H1 (cell line): ENCODE data around the gene HLA-DQA1. TPM values are rescaled to one million over a fixed set of nuclear protein-coding genes. Genes with fewer than 3 reads are reported as not detected.

Source experiments
- CTCF ChIA-PET: fragments of 300-600 bp; sonication (Branson Sonifier 250); formaldehyde crosslinking; loops from one replicate; lab custom pipeline; 2021; ENCODE audit not compliant: partially characterized antibody; lab: Charles Lee
- POLR2A ChIA-PET: fragments of 300-600 bp; sonication (Branson Sonifier 250); formaldehyde crosslinking; loops from one replicate; lab custom pipeline; 2021; ENCODE audit warnings: inconsistent platforms; ENCODE audit not compliant: partially characterized antibody; lab: Charles Lee
- DNase-seq, 2 experiments: peaks; one replicate each; pipeline versions ENCODE4 v3.0.0 to v3.0.0-alpha.2; 2010 to 2022; ENCODE audit warnings: low spot score in 2 of 2, low read depth in 1 of 2, mixed read lengths in 1 of 2
- FAIRE-seq: peaks from 2 replicates; lab custom pipeline; 2011; peaks lifted over from hg19 to GRCh38; lab: Jason Lieb, UNC
- H2AFZ ChIP-seq: 2 replicates; pipeline ENCODE4 v1.8.1; 2012; ENCODE audit warnings: low read length, inconsistent platforms
- H2AK5ac ChIP-seq: 2 replicates; pipeline ENCODE4 v1.6.1; 2013; ENCODE audit warnings: low read depth, low read length
- H2BK120ac ChIP-seq: replicated peaks from 2 replicates; pipeline ENCODE3; 2013; ENCODE audit warnings: low read depth, low read length, inconsistent platforms
- H2BK12ac ChIP-seq: 2 replicates; pipeline ENCODE4 v1.6.1; 2013; ENCODE audit warnings: low read depth, low read length
- H2BK15ac ChIP-seq: 2 replicates; pipeline ENCODE4 v1.6.1; 2013; ENCODE audit warnings: low read length
- H2BK20ac ChIP-seq: 2 replicates; pipeline ENCODE4 v1.6.1; 2013; ENCODE audit warnings: low read length
- H2BK5ac ChIP-seq: 2 replicates; pipeline ENCODE4 v1.6.1; 2013; ENCODE audit warnings: low read depth, low read length
- H3K14ac ChIP-seq: 2 replicates; pipeline ENCODE4 v1.6.1; 2013; ENCODE audit warnings: inconsistent platforms; ENCODE audit not compliant: insufficient read length
- H3K18ac ChIP-seq: 2 replicates; pipeline ENCODE4 v1.6.1; 2013; ENCODE audit warnings: low read length; ENCODE audit errors: extremely low read depth
- H3K23ac ChIP-seq: 2 replicates; pipeline ENCODE4 v1.6.1; 2013; ENCODE audit warnings: inconsistent platforms; ENCODE audit not compliant: insufficient read length
- H3K23me2 ChIP-seq: 2 replicates; pipeline ENCODE4 v1.6.1; 2013; ENCODE audit warnings: low read depth, low read length
- H3K27ac ChIP-seq: 2 replicates; pipeline ENCODE4 v1.6.1; 2011; ENCODE audit warnings: low read depth, low read length, inconsistent platforms
- H3K27me3 ChIP-seq, 4 experiments: replicated peaks in 1 of 4; 1 replicate in 1 of 4; 2 replicates in 3 of 4; pipeline versions ENCODE4 v1.6.1 to v1.8.1; 2011 to 2013; ENCODE audit warnings: low read length in 3 of 4, mild to moderate bottlenecking in 3 of 4, inconsistent platforms in 2 of 4, mixed read lengths in 2 of 4, moderate library complexity in 1 of 4; ENCODE audit not compliant: control insufficient read depth in 3 of 4, insufficient read depth in 3 of 4; ENCODE audit errors: extremely low read depth in 1 of 4
- H3K36me3 ChIP-seq, 4 experiments: 2 replicates each; pipeline versions ENCODE4 v1.6.1 to v1.8.1; 2011 to 2013; ENCODE audit warnings: mild to moderate bottlenecking in 4 of 4, low read length in 3 of 4, moderate library complexity in 2 of 4, control low read depth in 1 of 4, inconsistent platforms in 1 of 4; ENCODE audit not compliant: insufficient read depth in 4 of 4, control insufficient read depth in 2 of 4
- H3K4ac ChIP-seq: replicated peaks from 2 replicates; pipeline ENCODE3; 2013; ENCODE audit warnings: low read length, low read depth, mixed read lengths, inconsistent platforms; ENCODE audit not compliant: insufficient read length
- H3K4me1 ChIP-seq, 4 experiments: replicated peaks in 1 of 4; 1 replicate in 1 of 4; 2 replicates in 3 of 4; pipeline versions ENCODE4 v1.6.1 to v1.8.1; 2011 to 2013; ENCODE audit warnings: low read length in 3 of 4, inconsistent platforms in 2 of 4, mixed read lengths in 1 of 4; ENCODE audit not compliant: insufficient read depth in 4 of 4, control insufficient read depth in 3 of 4
- H3K4me2 ChIP-seq, 2 experiments: 2 replicates each; pipeline versions ENCODE4 v1.6.1 to v1.8.1; 2011 to 2013; ENCODE audit warnings: low read depth in 2 of 2, low read length in 2 of 2, control low read depth in 1 of 2, inconsistent platforms in 1 of 2, mild to moderate bottlenecking in 1 of 2; ENCODE audit not compliant: insufficient read depth in 1 of 2
- H3K4me3 ChIP-seq, 4 experiments: fragments of 200-600, 300-600 bp in 1 of 4; sonication (generic), shearing (Covaris generic), sonication (Bioruptor Twin) in 1 of 4; 2 replicates each; pipeline versions ENCODE4 v1.5.1 to v1.8.1; 2011 to 2016; ENCODE audit warnings: low read length in 4 of 4, low read depth in 3 of 4, control low read depth in 2 of 4, inconsistent platforms in 2 of 4, mild to moderate bottlenecking in 2 of 4, mixed read lengths in 1 of 4, moderate library complexity in 1 of 4; ENCODE audit not compliant: insufficient read depth in 2 of 4; ENCODE audit errors: extremely low read depth in 1 of 4
- H3K56ac ChIP-seq: replicated peaks from 2 replicates; pipeline ENCODE3; 2013; ENCODE audit warnings: low read depth, mild to moderate bottlenecking, mixed read lengths, low read length, inconsistent platforms; ENCODE audit not compliant: insufficient read length
- H3K79me1 ChIP-seq: 2 replicates; pipeline ENCODE4 v1.6.1; 2013; ENCODE audit warnings: low read depth, low read length, control low read depth
- H3K79me2 ChIP-seq, 2 experiments: 2 replicates each; pipeline versions ENCODE4 v1.6.1 to v1.8.1; 2012 to 2013; ENCODE audit warnings: low read length in 2 of 2, mild to moderate bottlenecking in 2 of 2, inconsistent platforms in 1 of 2; ENCODE audit not compliant: insufficient read depth in 2 of 2, control insufficient read depth in 1 of 2
- H3K9ac ChIP-seq, 4 experiments: replicated peaks in 1 of 4; 1 replicate in 1 of 4; 2 replicates in 3 of 4; pipeline versions ENCODE4 v1.6.1 to v1.8.1; 2011 to 2013; ENCODE audit warnings: low read depth in 3 of 4, low read length in 3 of 4, control low read depth in 2 of 4, mild to moderate bottlenecking in 2 of 4, moderate library complexity in 2 of 4, inconsistent platforms in 1 of 4; ENCODE audit errors: extremely low read depth in 1 of 4
- H3K9me3 ChIP-seq, 2 experiments: 2 replicates each; pipeline versions ENCODE4 v1.6.1 to v1.8.1; 2012 to 2013; ENCODE audit warnings: mild to moderate bottlenecking in 2 of 2, moderate library complexity in 2 of 2, control low read depth in 1 of 2, inconsistent platforms in 1 of 2, low read depth in 1 of 2, low read length in 1 of 2, mixed read lengths in 1 of 2; ENCODE audit not compliant: insufficient read depth in 2 of 2
- H4K20me1 ChIP-seq, 2 experiments: replicated peaks in 1 of 2; 2 replicates each; pipeline versions ENCODE3 to v1.8.1; 2011 to 2013; ENCODE audit warnings: inconsistent platforms in 2 of 2, low read length in 2 of 2, mild to moderate bottlenecking in 1 of 2; ENCODE audit not compliant: insufficient read depth in 2 of 2, control insufficient read depth in 1 of 2
- H4K5ac ChIP-seq: 2 replicates; pipeline ENCODE4 v1.6.1; 2013; ENCODE audit warnings: low read length, low read depth, mixed read lengths, inconsistent platforms; ENCODE audit not compliant: insufficient read length
- H4K8ac ChIP-seq: 2 replicates; pipeline ENCODE4 v1.8.0; 2013; ENCODE audit warnings: mild to moderate bottlenecking, moderate library complexity, low read length, inconsistent platforms; ENCODE audit not compliant: insufficient read depth; ENCODE audit errors: extremely low read depth
- H4K91ac ChIP-seq: replicated peaks from 2 replicates; pipeline ENCODE3; 2013; ENCODE audit warnings: low read length, mixed read lengths, inconsistent platforms; ENCODE audit not compliant: insufficient read length
- CBX8 ChIP-seq: fragments of 300-800, 300-1000 bp; sonication (generic); IDR thresholded peaks from 2 replicates; pipeline ENCODE4 v1.7.1; 2016; ENCODE audit warnings: low read depth, low read length, borderline replicate concordance
- CEBPB ChIP-seq: IDR thresholded peaks from 2 replicates; pipeline ENCODE4 v1.6.1; 2012; ENCODE audit warnings: low read depth, low read length
- NANOG ChIP-seq: IDR thresholded peaks from 2 replicates; pipeline ENCODE4 v1.6.1; 2011; ENCODE audit warnings: low read length, low read depth, mild to moderate bottlenecking, inconsistent platforms; ENCODE audit not compliant: insufficient read depth, poor library complexity, severe bottlenecking
- POLR2A ChIP-seq, 2 experiments: IDR thresholded peaks; 1 replicate in 1 of 2; 2 replicates in 1 of 2; pipeline ENCODE4 v1.6.1; 2011; ENCODE audit warnings: low read depth in 2 of 2, low read length in 2 of 2, mild to moderate bottlenecking in 2 of 2; ENCODE audit errors: control extremely low read depth in 1 of 2
- SP4 ChIP-seq: IDR thresholded peaks from 2 replicates; pipeline ENCODE4 v1.6.1; 2012; ENCODE audit warnings: low read length, inconsistent platforms
- TAF1 ChIP-seq: IDR thresholded peaks from 2 replicates; pipeline ENCODE4 v1.6.1; 2011; ENCODE audit warnings: mild to moderate bottlenecking, low read depth, low read length
- TCF12 ChIP-seq: IDR thresholded peaks from 2 replicates; pipeline ENCODE4 v1.6.1; 2011; ENCODE audit warnings: low read depth, mild to moderate bottlenecking, low read length
- WGBS, 2 experiments: shearing (Covaris generic) in 1 of 2; methylation state at CpG; one replicate each; pipeline versions ENCODE4 v1.1.6 to v1.1.7; 2013 to 2015; ENCODE audit warnings: low lambda C conversion rate in 2 of 2, mixed read lengths in 2 of 2, inconsistent platforms in 1 of 2, low coverage in 1 of 2, missing lambda C conversion rate in 1 of 2; ENCODE audit not compliant: insufficient replicate concordance in 2 of 2, insufficient coverage in 1 of 2, insufficient read length in 1 of 2; ENCODE audit errors: extremely low coverage in 1 of 2, missing lambda C conversion rate in 1 of 2; 5-methylcytosine and 5-hydroxymethylcytosine counted together
- polyA plus RNA-seq, 7 experiments: library from polyadenylated mRNA; depleted of rRNA in 3 of 7; stranded (reverse) in 5 of 7; unstranded in 2 of 7; fragments of >200 nt in 5 of 7; fragments of 200-250 nt in 2 of 7; gene quantifications; 1 replicate in 5 of 7; 2 replicates in 1 of 7; 4 replicates in 1 of 7; pipeline versions ENCODE4 v1.2.1 to v1.2.3, GENCODE V29; 2011 to 2013; ENCODE audit warnings: missing spikeins in 2 of 7, mixed read lengths in 2 of 7
- total RNA-seq: library from RNA; stranded (reverse); fragmentation: NEBNext Ultra II Directional; extraction: Animal tissue kit (Norgen Biotek cat#: 25700); gene quantifications from 2 replicates; pipeline ENCODE4 v1.2.1, GENCODE V29; 2021
- TF ChIP-seq, protein P1 (sequence below): IDR thresholded peaks from 2 replicates; pipeline ENCODE4 v1.6.1; 2012; ENCODE audit warnings: inconsistent platforms
- TF ChIP-seq, protein P2 (sequence below): IDR thresholded peaks from 2 replicates; pipeline ENCODE4 v1.6.1; 2012; ENCODE audit warnings: inconsistent platforms
- TF ChIP-seq, protein P3 (sequence below): IDR thresholded peaks from 2 replicates; pipeline ENCODE4 v1.6.1; 2012; ENCODE audit warnings: low read length, inconsistent platforms

The HLA-DQA1 gene
- total and polyA plus RNA-seq, 2 of the 8 experiments (the other 6 are each of a cell fraction or from before 2014, with no cell fraction given) = 0.12 TPM; not detected in 1

DNA sequence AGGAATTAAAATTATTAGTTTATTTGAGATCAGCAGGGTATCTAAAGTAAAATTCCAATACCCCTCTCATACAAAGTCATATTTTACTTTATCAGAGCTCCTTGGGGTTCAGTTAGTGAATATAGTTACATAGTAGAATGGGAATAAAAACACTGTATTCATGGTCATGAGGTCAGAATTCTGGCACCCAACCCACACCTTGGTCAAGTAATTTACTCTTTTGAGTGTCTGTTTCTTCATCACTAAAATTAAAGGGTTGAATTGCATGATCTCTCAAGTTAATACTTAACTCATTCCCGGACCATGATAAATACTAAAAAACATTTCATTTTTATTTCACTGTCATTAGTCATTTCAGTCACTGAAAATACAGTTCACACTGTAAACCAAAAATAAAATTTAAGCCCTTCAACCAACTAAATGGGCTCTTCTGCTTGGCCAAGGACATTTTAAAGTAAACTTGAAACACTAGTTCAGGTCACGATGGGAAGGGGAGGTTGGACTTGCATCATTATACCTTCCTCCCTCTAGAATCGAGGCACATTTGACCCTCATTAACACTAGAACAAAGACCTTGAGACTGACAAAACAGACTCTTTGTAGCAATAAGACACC is 26.4 kb upstream of the HLA-DQA1 start:
- Histone ChIP-seq H3K4me2 (no peak overlapping the region; a peak in 1 of 4 replicates), H3K27ac (no peak overlapping the region), H3K9ac (no peak overlapping the region), H3K23ac (no peak overlapping the region), H3K79me2 (no peaks in the 10 kb centered on the region), H3K36me3 (no peaks in the 10 kb centered on the region), H2AFZ (0 out of 2 replicates have a peak overlapping the region, but pooled peaks have one; percentile 12), H2AK5ac (no peak overlapping the region), H3K79me1 (no peaks in the 10 kb centered on the region), H3K14ac (no peak overlapping the region), H2BK12ac (no peak overlapping the region), H2BK5ac (no peak overlapping the region), H3K4me3 (no peak overlapping the region), H3K27me3 (no peaks in the 10 kb centered on the region), H3K4me1 (no peaks in the 10 kb centered on the region; a peak in 1 of 7 replicates), H2BK15ac (no peak overlapping the region), H3K4ac (no peak overlapping the region), H3K18ac (no peak overlapping the region), H4K5ac (no peak overlapping the region), H2BK120ac (no peak overlapping the region), H2BK20ac (no peak overlapping the region), H4K20me1 (no peaks in the 10 kb centered on the region), H4K8ac (no peak overlapping the region), H4K91ac (no peak overlapping the region), H3K56ac (no peak overlapping the region), H3K9me3 (no peaks in the 10 kb centered on the region), H3K23me2 (no peaks in the 10 kb centered on the region)
- FAIRE-seq = no peak
- ChIA-PET CTCF (no interaction called here), POLR2A (no interaction called here)
- no peak for DNase-seq
- 46% methylated on average over 3 of the region's 3 CpGs; no CpG with 5 or more reads in 1 of the 2 experiments for WGBS, 2 experiments
- TF ChIP-seq TCF12 (no peak), TAF1 (no peak), SP4 (no peak), CEBPB (no peak), POLR2A (IDR thresholded peaks at IDR 0.05; ENCODE audit: control extremely low read depth in 1 of 2, low read depth in 2 of 2, low read length in 2 of 2) (no peak), CBX8 (no peak), NANOG (no peak)
- TF ChIP-seq, protein P1, sequence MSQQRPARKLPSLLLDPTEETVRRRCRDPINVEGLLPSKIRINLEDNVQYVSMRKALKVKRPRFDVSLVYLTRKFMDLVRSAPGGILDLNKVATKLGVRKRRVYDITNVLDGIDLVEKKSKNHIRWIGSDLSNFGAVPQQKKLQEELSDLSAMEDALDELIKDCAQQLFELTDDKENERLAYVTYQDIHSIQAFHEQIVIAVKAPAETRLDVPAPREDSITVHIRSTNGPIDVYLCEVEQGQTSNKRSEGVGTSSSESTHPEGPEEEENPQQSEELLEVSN = no peak
- TF ChIP-seq, protein P2, sequence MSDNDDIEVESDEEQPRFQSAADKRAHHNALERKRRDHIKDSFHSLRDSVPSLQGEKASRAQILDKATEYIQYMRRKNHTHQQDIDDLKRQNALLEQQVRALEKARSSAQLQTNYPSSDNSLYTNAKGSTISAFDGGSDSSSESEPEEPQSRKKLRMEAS = no peak
- TF ChIP-seq, protein P3, sequence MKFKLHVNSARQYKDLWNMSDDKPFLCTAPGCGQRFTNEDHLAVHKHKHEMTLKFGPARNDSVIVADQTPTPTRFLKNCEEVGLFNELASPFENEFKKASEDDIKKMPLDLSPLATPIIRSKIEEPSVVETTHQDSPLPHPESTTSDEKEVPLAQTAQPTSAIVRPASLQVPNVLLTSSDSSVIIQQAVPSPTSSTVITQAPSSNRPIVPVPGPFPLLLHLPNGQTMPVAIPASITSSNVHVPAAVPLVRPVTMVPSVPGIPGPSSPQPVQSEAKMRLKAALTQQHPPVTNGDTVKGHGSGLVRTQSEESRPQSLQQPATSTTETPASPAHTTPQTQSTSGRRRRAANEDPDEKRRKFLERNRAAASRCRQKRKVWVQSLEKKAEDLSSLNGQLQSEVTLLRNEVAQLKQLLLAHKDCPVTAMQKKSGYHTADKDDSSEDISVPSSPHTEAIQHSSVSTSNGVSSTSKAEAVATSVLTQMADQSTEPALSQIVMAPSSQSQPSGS = no peak
